ENCODE results near the gene SCYL3.
"Not testable (repeated sequence)": the region's sequence is repeated elsewhere in the genome, so short reads cannot be mapped to it uniquely, and the experiment has no call there.

SCYL3 gene

DNA sequence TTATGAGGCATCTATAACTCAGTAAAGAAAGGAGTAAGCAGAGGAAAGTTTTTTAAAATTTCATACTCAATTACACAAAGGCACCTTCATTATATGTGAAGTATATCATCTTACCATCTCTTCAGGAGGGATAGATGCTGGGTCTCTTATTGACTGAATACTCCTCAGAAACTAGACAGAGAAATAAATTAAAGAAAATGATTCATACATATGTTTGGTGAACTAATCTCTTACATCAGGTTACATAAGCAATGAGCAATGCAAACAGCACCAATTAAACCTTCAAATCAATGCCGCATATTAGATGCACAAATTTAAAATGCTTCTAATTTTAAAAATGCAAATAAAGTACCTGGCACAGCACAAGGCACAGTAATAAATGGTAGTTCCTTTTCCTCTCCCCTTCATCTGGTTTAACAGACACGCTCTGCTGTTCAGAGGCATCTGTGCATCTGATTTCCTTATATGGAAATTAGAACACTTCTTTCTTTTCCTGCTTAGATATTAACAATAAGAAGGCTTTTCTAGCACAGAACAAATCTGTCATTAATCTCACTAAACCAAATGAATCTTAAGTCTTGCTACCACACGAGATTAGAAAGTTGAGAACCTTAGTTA lies 20.0 kb downstream of the SCYL3 start:
- TF ChIP-seq, protein P1, sequence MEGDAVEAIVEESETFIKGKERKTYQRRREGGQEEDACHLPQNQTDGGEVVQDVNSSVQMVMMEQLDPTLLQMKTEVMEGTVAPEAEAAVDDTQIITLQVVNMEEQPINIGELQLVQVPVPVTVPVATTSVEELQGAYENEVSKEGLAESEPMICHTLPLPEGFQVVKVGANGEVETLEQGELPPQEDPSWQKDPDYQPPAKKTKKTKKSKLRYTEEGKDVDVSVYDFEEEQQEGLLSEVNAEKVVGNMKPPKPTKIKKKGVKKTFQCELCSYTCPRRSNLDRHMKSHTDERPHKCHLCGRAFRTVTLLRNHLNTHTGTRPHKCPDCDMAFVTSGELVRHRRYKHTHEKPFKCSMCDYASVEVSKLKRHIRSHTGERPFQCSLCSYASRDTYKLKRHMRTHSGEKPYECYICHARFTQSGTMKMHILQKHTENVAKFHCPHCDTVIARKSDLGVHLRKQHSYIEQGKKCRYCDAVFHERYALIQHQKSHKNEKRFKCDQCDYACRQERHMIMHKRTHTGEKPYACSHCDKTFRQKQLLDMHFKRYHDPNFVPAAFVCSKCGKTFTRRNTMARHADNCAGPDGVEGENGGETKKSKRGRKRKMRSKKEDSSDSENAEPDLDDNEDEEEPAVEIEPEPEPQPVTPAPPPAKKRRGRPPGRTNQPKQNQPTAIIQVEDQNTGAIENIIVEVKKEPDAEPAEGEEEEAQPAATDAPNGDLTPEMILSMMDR (IDR thresholded peaks at IDR 0.05; ENCODE audit: low read depth, low read length) = no peak
- in situ Hi-C loops (cut with HindIII; ENCODE audit: low sequenced_read_pairs) = no loop called here
- H3K4me3 ChIP-seq (ENCODE audit: low read depth, low read length) = no peak overlapping the region
- no peak for DNase-seq (ENCODE audit: low read depth, low spot score)

DNA sequence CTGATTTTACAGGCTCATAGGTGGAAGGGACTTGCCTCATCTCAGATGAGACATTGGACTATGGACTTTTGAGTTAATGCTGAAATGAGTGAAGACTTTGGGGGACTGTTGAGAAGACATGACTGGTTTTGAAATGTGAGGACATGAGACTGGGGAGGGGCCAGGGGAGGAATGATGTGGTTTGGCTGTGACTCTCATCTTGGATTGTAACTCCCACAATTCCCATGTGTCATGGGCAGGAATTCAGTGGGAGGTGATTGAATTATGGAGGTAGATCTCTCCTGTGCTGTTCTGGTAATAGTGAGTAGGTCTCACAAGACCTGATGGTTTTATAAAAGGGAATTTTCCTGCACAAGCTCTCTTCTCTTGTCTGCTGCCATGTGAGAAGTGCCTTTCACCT lies 20.8 kb downstream of the SCYL3 start:
- no peak for DNase-seq (ENCODE audit: low read depth, low spot score)
- no peak overlapping the region for H3K4me3 ChIP-seq (ENCODE audit: low read depth, low read length)
- TF ChIP-seq, protein P1 (IDR thresholded peaks at IDR 0.05; ENCODE audit: low read depth, low read length) = no peak
- in situ Hi-C loops (cut with HindIII; ENCODE audit: low sequenced_read_pairs) = no loop called here

DNA sequence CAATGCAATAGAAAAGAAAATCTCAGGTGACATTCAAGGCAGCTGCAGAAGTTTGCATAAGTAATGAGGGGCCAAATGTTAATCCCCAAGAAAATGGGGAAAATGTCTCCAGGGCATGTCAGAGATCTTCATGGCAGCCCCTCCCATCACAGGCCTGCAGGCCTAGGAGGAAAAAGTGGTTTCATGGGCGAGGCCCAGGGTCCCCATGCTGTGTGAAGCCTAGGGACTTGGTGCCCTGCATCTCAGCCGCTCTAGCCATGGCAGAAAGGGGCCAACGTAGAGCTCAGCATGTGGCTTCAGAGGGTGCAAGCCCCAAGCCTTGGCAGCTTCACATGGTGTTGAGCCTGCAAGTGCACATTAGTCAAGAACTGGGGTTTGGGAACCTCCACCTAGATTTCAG lies 21.7 kb downstream of the SCYL3 start:
- in situ Hi-C loops (cut with HindIII; ENCODE audit: low sequenced_read_pairs); DNase-seq (ENCODE audit: low read depth, low spot score); H3K4me3 ChIP-seq (ENCODE audit: low read depth, low read length): not testable (repeated sequence)

DNA sequence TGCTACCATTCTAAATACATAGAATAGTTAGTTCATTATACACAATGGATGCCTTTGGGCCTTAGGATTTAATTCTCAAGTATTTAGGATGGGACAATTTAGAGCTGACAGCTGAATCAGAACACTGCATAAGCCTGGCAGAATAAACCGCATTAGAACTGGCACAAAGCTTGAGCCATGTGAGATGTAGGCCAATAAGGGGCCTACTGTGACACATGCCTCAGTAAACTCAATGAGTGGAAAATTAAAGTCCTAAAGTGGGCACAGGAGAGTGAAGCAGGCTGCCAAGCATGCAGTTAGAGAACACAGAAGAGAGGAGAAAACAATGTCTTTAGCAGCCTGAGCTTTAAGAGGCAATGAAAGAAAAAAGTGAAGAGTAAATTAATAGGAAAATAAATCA lies 24.3 kb downstream of the SCYL3 start:
- no peak for DNase-seq (ENCODE audit: low read depth, low spot score)
- no peak overlapping the region for H3K4me3 ChIP-seq (ENCODE audit: low read depth, low read length)
- TF ChIP-seq, protein P1 (IDR thresholded peaks at IDR 0.05; ENCODE audit: low read depth, low read length) = no peak
- in situ Hi-C loops (cut with HindIII; ENCODE audit: low sequenced_read_pairs) = no loop called here

DNA sequence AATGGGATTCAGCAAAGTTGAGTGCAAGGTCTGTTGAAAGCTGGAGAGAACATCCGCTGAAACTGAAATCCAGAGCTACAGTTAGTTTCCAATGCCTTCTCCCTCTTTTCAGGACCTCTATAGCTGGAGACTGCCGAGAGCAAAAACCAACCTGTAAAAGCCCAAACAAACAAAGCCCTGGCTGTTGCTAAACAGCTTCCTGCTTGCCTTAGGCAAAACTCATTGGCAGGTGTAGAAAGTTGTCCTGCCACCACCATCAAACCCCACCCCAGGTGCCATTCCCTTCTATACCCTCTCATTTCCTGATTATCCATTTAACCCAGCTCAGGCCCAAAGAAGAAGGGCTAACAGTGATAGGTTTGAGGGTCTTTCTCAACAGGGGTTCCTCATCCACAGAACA lies 24.7 kb downstream of the SCYL3 start:
- TF ChIP-seq, protein P1 (IDR thresholded peaks at IDR 0.05; ENCODE audit: low read depth, low read length) = no peak
- in situ Hi-C loops (cut with HindIII; ENCODE audit: low sequenced_read_pairs) = no loop called here
- H3K4me3 ChIP-seq (ENCODE audit: low read depth, low read length) = no peak overlapping the region
- DNase-seq (ENCODE audit: low read depth, low spot score) = no peak

DNA sequence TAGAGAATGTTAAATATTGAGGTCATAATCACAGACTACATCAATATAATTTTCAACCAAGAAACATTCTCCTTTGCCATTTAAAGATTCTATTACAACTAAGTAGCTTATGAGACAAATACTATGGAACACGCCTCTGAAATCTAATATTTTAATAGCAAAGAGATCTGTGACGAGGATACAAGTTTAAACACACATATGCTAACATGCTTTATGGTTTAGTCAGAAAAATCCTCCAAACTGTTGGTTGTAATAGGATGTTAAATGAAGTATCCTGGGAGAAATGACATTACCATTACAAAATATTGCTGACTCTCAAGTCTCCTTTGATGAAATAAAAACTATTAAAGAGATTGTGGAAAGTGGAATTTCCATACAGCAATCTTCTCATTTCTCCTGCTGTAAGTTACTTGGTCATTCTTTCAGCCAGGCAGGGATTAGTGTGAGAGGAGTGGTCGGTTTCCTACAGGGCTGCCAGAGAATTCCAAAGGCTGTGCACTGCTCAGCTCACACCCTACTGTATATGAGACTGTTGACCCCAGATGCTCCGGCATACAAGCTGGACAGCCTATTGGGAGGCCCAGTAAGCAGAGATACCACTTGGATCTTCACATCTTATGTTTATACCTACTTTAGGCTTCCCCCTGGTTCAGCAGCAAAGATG lies 26.6 kb downstream of the SCYL3 start:
- in situ Hi-C loops (cut with HindIII; ENCODE audit: low sequenced_read_pairs) = no loop called here
- TF ChIP-seq, protein P1 (IDR thresholded peaks at IDR 0.05; ENCODE audit: low read depth, low read length) = no peak
- no peak for DNase-seq (ENCODE audit: low read depth, low spot score)
- no peak overlapping the region for H3K4me3 ChIP-seq (ENCODE audit: low read depth, low read length)

DNA sequence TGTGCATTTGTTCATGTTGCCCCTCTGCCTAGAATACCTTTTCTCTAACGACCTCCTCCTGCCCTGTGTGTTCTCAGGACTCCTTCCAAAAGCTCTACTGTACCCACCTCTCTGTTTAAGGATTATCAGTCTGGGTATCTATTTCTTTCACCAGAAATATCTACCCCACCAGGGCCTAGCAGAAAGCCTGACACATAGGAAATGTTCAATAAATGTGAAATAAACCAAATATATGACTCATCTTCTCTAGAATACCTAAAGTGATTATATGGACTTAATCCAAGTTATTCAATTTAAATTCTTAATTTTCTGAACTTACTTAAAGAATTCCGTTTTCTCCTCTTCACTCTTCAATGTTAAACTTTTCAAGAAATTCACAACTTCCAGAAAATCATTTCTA lies 27.1 kb downstream of the SCYL3 start:
- in situ Hi-C loops (cut with HindIII; ENCODE audit: low sequenced_read_pairs) = no loop called here
- H3K4me3 ChIP-seq (ENCODE audit: low read depth, low read length) = no peak overlapping the region
- DNase-seq (ENCODE audit: low read depth, low spot score) = no peak
- TF ChIP-seq, protein P1 (IDR thresholded peaks at IDR 0.05; ENCODE audit: low read depth, low read length) = no peak

DNA sequence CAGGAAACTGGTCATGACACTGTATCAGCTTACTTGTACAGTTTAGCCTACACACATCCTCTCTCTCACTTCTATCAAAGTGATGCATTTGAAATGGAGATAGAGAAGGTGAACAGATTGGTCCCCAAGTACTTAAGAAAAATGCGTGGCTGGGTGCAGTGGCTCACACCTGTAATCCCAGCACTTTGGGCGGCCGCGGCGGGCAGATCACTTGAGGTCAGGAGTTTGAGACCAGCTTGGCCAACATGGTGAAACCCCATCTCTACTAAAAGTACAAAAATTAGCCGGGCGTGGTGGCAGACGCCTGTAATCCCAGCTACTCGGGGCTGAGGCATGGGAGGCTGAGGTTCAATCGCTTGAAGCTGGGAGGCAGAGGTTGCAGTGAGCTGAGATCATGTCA lies 29.2 kb downstream of the SCYL3 start:
- DNase-seq (ENCODE audit: low read depth, low spot score); in situ Hi-C loops (cut with HindIII; ENCODE audit: low sequenced_read_pairs): not testable (repeated sequence)

More for the DNA sequence above, 29.2 kb downstream of the SCYL3 start:
- not testable (repeated sequence) for H3K4me3 ChIP-seq (ENCODE audit: low read depth, low read length)

Data from astrocyte of the spinal cord (primary cell).